ENCODE results near the gene FHIT.

DNA sequence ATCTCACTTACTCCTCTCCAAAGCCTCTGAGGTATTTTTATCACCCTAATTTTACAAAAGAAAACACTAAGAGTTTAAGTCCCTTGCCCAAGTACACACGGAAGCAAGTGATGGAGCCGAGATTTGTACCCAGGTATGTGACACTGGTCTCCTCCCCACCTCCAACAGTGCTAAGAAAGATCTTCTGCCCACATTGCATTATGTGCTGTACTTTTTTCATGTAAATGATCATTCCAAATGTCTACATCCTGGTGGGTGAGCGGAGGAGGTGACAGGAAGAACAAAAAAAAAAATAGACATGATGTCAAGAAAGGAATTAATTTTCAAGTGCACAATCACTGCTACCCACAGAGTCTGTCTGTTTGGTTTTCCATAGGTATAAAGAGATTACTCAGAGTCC lies 694.1 kb downstream of the FHIT start:
- TF ChIP-seq CTCF (IDR thresholded peaks at IDR 0.05) (no peak), POLR2A (IDR thresholded peaks at IDR 0.05) (no peak)
